ENCODE results near the gene LAMA3. TPM values are rescaled to one million over a fixed set of nuclear protein-coding genes. Genes with fewer than 3 reads are reported as not detected.

Gene LAMA3
- total and polyA plus RNA-seq, 10 of the 15 experiments (the other 5 are each of a cell fraction or from before 2014, with no cell fraction given) = 0.37 to 6.5 (median 5.4) TPM

DNA sequence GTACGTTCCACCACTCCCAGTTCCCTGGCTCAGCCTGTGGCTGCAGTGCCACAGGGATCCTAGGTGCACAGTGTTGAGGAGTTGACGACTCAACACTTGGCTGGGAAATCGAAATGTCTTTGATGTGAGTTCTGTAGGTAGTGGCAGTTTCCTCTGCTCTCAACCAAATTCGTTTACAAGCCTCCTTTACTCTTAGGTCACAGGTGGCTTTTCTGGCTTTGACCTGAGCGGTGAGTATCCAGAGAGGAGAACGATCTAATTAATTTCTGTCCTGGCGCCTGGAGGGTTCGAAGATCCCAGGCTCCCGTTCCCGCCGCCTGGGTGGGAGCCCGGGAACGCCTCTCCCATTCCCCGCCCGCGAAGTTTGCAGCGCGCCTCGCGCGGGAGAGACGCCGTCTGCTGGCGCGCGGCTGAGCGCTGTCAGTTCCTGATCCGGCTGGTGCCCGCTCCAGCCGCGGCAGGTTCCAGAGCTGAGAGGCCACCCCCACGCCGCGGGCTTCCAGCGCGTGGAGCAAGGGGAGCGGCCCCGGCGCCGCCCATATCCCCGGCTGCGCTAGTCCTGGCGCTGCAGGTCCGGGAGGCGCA is at the start of gene LAMA3 (continued):
- TF ChIP-seq BACH1 (IDR thresholded peaks at IDR 0.05; ENCODE audit: borderline replicate concordance) = no peak

DNA sequence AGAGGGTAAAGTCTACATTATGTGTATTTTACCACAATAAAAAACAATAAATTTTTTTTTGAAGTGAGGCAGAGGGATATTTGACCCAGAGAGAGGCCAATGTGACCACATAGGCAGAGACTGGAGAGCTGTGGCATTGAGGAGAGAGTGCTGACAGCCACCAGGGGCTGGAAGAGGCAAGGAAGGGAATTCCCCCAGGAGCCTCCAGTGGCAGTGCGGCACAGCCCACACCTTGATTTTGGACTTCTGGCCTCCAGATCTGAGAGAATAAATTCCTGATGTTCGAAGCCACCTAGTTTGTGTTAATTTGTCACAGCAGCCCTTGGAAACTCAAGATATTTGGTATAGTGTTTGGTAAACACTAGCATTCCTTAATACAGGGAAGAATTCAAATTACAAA is 49.2 kb upstream of the LAMA3 start:
- H3K4me1 ChIP-seq (ENCODE audit: control insufficient read depth, insufficient read depth, low read length) = no peaks in the 10 kb centered on the region
- H3K9ac ChIP-seq (ENCODE audit: control insufficient read depth, insufficient read depth, low read length) = no peak overlapping the region
- no TSS peak for BruUV-seq (replicated peaks)
- intact Hi-C loops (cut with micrococcal nuclease; ENCODE audit: unreplicated experiment) (no loop called here), in situ Hi-C loops (cut with MboI) (no loop called here)
- POLR2A ChIA-PET = no interaction called here
- 54% methylated on average over 2 of the region's 2 CpGs for WGBS (ENCODE audit: insufficient coverage, insufficient replicate concordance, low lambda C conversion rate, missing lambda C conversion rate)
- H2AFZ ChIP-seq (ENCODE audit: control insufficient read depth, low read depth, low read length) = no peak overlapping the region
- H3K9me3 ChIP-seq (replicated peaks; ENCODE audit: control insufficient read depth, insufficient read depth, low read length) = peaks cover 5% of the 10 kb centered on the region; the same call in 2 of the 3 replicates
- H4K20me1 ChIP-seq (ENCODE audit: control insufficient read depth, insufficient read depth) = no peaks in the 10 kb centered on the region
- no peak overlapping the region for H3K4me2 ChIP-seq (ENCODE audit: control insufficient read depth, insufficient read depth)
- no peak overlapping the region for H3K4me3 ChIP-seq
- no peaks in the 10 kb centered on the region for H3K27me3 ChIP-seq (replicated peaks in 1 of 2; ENCODE audit: control insufficient read depth in 2 of 2, insufficient read depth in 2 of 2, low read length in 1 of 2)
- no peak overlapping the region for H3K27ac ChIP-seq (ENCODE audit: control insufficient read depth, insufficient read depth)
- SMC1A ChIA-PET (ENCODE audit: uncharacterized antibody, unreplicated experiment) = interaction anchor here (0.8 to 1.3 kb wide), 3 partner anchors 8 to 12 kb away, joined by 3 to 6 read pairs (median 3); no protein-coding TSS in a partner anchor
- ATAC-seq = no peak
- H3K79me2 ChIP-seq (ENCODE audit: control insufficient read depth, insufficient read depth, low read length) = no peaks in the 10 kb centered on the region
- CTCF ChIA-PET = no interaction called here
- DNase-seq (ENCODE audit: low read depth, low spot score) = no peak
- no peak for FAIRE-seq
- TF ChIP-seq ZNF384 (IDR thresholded peaks at IDR 0.05; ENCODE audit: borderline replicate concordance, low read depth, low read length) = no peak
- no peak for TF ChIP-seq DPF2 (IDR thresholded peaks at IDR 0.05)
- TF ChIP-seq TAF1 (IDR thresholded peaks at IDR 0.05; ENCODE audit: borderline replicate concordance, low read depth, low read length) = no peak
- TF ChIP-seq MYB (IDR thresholded peaks at IDR 0.05; ENCODE audit: borderline replicate concordance, low read depth, low read length) = no peak
- TF ChIP-seq ZNF217 (IDR thresholded peaks at IDR 0.05) = no peak
- TF ChIP-seq, protein P1, sequence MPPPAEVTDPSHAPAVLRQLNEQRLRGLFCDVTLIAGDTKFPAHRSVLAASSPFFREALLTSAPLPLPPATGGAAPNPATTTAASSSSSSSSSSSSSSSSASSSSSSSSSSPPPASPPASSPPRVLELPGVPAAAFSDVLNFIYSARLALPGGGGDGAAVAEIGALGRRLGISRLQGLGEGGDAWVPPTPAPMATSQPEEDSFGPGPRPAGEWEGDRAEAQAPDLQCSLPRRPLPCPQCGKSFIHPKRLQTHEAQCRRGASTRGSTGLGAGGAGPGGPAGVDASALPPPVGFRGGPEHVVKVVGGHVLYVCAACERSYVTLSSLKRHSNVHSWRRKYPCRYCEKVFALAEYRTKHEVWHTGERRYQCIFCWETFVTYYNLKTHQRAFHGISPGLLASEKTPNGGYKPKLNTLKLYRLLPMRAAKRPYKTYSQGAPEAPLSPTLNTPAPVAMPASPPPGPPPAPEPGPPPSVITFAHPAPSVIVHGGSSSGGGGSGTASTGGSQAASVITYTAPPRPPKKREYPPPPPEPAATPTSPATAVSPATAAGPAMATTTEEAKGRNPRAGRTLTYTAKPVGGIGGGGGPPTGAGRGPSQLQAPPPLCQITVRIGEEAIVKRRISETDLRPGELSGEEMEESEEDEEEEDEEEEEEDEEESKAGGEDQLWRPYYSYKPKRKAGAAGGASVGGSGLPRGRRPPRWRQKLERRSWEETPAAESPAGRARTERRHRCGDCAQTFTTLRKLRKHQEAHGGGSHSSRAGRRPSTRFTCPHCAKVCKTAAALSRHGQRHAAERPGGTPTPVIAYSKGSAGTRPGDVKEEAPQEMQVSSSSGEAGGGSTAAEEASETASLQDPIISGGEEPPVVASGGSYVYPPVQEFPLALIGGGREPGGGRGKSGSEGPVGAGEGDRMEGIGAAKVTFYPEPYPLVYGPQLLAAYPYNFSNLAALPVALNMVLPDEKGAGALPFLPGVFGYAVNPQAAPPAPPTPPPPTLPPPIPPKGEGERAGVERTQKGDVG (CRISPR knock-in tag; IDR thresholded peaks at IDR 0.05) = no peak
- no peak for TF ChIP-seq RCOR1 (conservative IDR thresholded peaks at IDR 0.05; ENCODE audit: low read depth, low read length)
- TF ChIP-seq, protein P2, sequence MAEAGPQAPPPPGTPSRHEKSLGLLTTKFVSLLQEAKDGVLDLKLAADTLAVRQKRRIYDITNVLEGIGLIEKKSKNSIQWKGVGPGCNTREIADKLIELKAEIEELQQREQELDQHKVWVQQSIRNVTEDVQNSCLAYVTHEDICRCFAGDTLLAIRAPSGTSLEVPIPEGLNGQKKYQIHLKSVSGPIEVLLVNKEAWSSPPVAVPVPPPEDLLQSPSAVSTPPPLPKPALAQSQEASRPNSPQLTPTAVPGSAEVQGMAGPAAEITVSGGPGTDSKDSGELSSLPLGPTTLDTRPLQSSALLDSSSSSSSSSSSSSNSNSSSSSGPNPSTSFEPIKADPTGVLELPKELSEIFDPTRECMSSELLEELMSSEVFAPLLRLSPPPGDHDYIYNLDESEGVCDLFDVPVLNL (IDR thresholded peaks at IDR 0.05; ENCODE audit: low read depth, low read length) = no peak
- no peak for TF ChIP-seq SIX5 (IDR thresholded peaks at IDR 0.05; ENCODE audit: low read depth, low read length, severe bottlenecking)
- no peak for TF ChIP-seq FOXK2 (IDR thresholded peaks at IDR 0.05)
- TF ChIP-seq IKZF2 (IDR thresholded peaks at IDR 0.05) = no peak
- no peak for TF ChIP-seq KDM1A (IDR thresholded peaks at IDR 0.05; ENCODE audit: borderline replicate concordance)
- no peak for TF ChIP-seq SIN3A (IDR thresholded peaks at IDR 0.05; ENCODE audit: low read depth, low read length)
- no peak for TF ChIP-seq HDAC2 (IDR thresholded peaks at IDR 0.05)
- no peak for TF ChIP-seq CHD4 (IDR thresholded peaks at IDR 0.05)
- TF ChIP-seq ZNF622 (IDR thresholded peaks at IDR 0.05) = no peak
- no peak for TF ChIP-seq RUNX3 (IDR thresholded peaks at IDR 0.05; ENCODE audit: low read length)
- TF ChIP-seq GATAD2B (conservative IDR thresholded peaks at IDR 0.05; ENCODE audit: low read depth) = no peak
- TF ChIP-seq, protein P3, sequence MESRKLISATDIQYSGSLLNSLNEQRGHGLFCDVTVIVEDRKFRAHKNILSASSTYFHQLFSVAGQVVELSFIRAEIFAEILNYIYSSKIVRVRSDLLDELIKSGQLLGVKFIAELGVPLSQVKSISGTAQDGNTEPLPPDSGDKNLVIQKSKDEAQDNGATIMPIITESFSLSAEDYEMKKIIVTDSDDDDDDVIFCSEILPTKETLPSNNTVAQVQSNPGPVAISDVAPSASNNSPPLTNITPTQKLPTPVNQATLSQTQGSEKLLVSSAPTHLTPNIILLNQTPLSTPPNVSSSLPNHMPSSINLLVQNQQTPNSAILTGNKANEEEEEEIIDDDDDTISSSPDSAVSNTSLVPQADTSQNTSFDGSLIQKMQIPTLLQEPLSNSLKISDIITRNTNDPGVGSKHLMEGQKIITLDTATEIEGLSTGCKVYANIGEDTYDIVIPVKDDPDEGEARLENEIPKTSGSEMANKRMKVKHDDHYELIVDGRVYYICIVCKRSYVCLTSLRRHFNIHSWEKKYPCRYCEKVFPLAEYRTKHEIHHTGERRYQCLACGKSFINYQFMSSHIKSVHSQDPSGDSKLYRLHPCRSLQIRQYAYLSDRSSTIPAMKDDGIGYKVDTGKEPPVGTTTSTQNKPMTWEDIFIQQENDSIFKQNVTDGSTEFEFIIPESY (IDR thresholded peaks at IDR 0.05) = no peak
- RAD21 ChIA-PET (ENCODE audit: unreplicated experiment) = no interaction called here
- H3K36me3 ChIP-seq (ENCODE audit: control insufficient read depth in 2 of 2, insufficient read depth in 2 of 2, low read length in 1 of 2) = no peaks in the 10 kb centered on the region

Data from GM12878 (cell line).